Neural cell (in vitro differentiated cells): Measurements from ENCODE around the gene SLC35B2. TPM values are rescaled to one million over a fixed set of nuclear protein-coding genes. Genes with fewer than 3 reads are reported as not detected.

Experiments used
- H2AFZ ChIP-seq: fragments of 200-600, 300-800 bp; sonication (generic), shearing (Covaris generic); 2 replicates; pipeline ENCODE4 v1.6.0; 2014; ENCODE audit warnings: low read depth, mild to moderate bottlenecking, antibody characterized with exemption, low read length, moderate library complexity
- H3F3A ChIP-seq: fragments of 200-600 bp; shearing (Covaris generic); 2 replicates; pipeline ENCODE4 v1.6.1; 2016; ENCODE audit warnings: mild to moderate bottlenecking, moderate library complexity, mixed read lengths, antibody characterized with exemption, low read length; ENCODE audit not compliant: insufficient read depth, poor library complexity, severe bottlenecking
- H3K27ac ChIP-seq: fragments of 200-600, 300-800 bp; sonication (generic), shearing (Covaris generic); 2 replicates; pipeline ENCODE4 v1.5.1; 2014; ENCODE audit warnings: mild to moderate bottlenecking, low read length, moderate library complexity
- H3K27me3 ChIP-seq: fragments of 300-800, 200-600 bp; sonication (generic), shearing (Covaris generic); 2 replicates; pipeline ENCODE4 v1.6.0; 2014; ENCODE audit warnings: mild to moderate bottlenecking, low read depth, low read length, moderate library complexity; ENCODE audit not compliant: insufficient read depth
- H3K36me3 ChIP-seq: fragments of 300-800, 200-600 bp; sonication (generic), shearing (Covaris generic); 2 replicates; pipeline ENCODE4 v1.5.1; 2014; ENCODE audit warnings: mild to moderate bottlenecking, antibody characterized with exemption, low read length, moderate library complexity; ENCODE audit not compliant: insufficient read depth
- H3K4me2 ChIP-seq: fragments of 300-800, 200-600 bp; sonication (generic), shearing (Covaris generic); 2 replicates; pipeline ENCODE4 v1.6.0; 2014; ENCODE audit warnings: mild to moderate bottlenecking, low read length
- H3K4me3 ChIP-seq: fragments of 300-800, 200-600 bp; sonication (generic), shearing (Covaris generic); 2 replicates; pipeline ENCODE4 v1.5.1; 2014; ENCODE audit warnings: mild to moderate bottlenecking, low read length, moderate library complexity
- H3K79me2 ChIP-seq: fragments of 200-600 bp; shearing (Covaris generic); replicated peaks from 2 replicates; pipeline ENCODE4 v1.6.0; 2014; ENCODE audit warnings: mild to moderate bottlenecking, low read length, moderate library complexity; ENCODE audit not compliant: insufficient read depth
- H3K9ac ChIP-seq: fragments of 300-800, 200-600 bp; sonication (generic), shearing (Covaris generic); 2 replicates; pipeline ENCODE4 v1.6.1; 2016; ENCODE audit warnings: mild to moderate bottlenecking, low read length, mixed read lengths
- H3K9me2 ChIP-seq: fragments of 200-600 bp; shearing (Covaris generic); 2 replicates; pipeline ENCODE4 v1.6.1; 2016; ENCODE audit warnings: mild to moderate bottlenecking, low read length, mixed read lengths; ENCODE audit not compliant: insufficient read depth
- H3K9me3 ChIP-seq: fragments of 200-600, 300-800 bp; sonication (generic), shearing (Covaris generic); 2 replicates; pipeline ENCODE4 v1.6.1; 2016; ENCODE audit warnings: mild to moderate bottlenecking, mixed run types, low read length, moderate library complexity, mixed read lengths
- H4K20me1 ChIP-seq: fragments of 200-600 bp; shearing (Covaris generic); 2 replicates; pipeline ENCODE4 v1.6.1; 2016; ENCODE audit warnings: mild to moderate bottlenecking, mixed run types; ENCODE audit not compliant: insufficient read depth
- EP300 ChIP-seq: fragments of 450-650 bp; conservative IDR thresholded peaks from 2 replicates; pipeline ENCODE4 v1.6.1; 2014; ENCODE audit warnings: antibody characterized with exemption, mild to moderate bottlenecking, moderate library complexity; ENCODE audit not compliant: poor library complexity, severe bottlenecking
- EZH2 ChIP-seq: fragments of 200-600, 300-800 bp; shearing (Covaris generic), sonication (generic); IDR thresholded peaks from 2 replicates; pipeline ENCODE4 v1.6.1; 2014; ENCODE audit warnings: antibody characterized with exemption, low read length, borderline replicate concordance, mild to moderate bottlenecking; ENCODE audit not compliant: insufficient read depth, poor library complexity, severe bottlenecking
- MXI1 ChIP-seq: fragments of 450-650 bp; conservative IDR thresholded peaks from 2 replicates; pipeline ENCODE4 v1.6.1; 2014; ENCODE audit warnings: antibody characterized with exemption, mild to moderate bottlenecking; ENCODE audit not compliant: poor library complexity, severe bottlenecking
- POLR2AphosphoS5 ChIP-seq: IDR thresholded peaks from 2 replicates; pipeline ENCODE4 v1.6.1; 2012
- RAD21 ChIP-seq: fragments of 450-650 bp; conservative IDR thresholded peaks from 2 replicates; pipeline ENCODE4 v1.6.1; 2014; ENCODE audit warnings: antibody characterized with exemption, mild to moderate bottlenecking, moderate library complexity
- SMC3 ChIP-seq: fragments of 450-650 bp; conservative IDR thresholded peaks from 2 replicates; pipeline ENCODE4 v1.6.1; 2014; ENCODE audit warnings: antibody characterized with exemption, mild to moderate bottlenecking, moderate library complexity; ENCODE audit not compliant: poor library complexity
- TAF1 ChIP-seq: IDR thresholded peaks from 2 replicates; pipeline ENCODE4 v1.6.1; 2012; ENCODE audit warnings: low read depth
- polyA plus RNA-seq: library from polyadenylated mRNA; depleted of rRNA; stranded (reverse); fragments of >200 nt; gene quantifications from 2 replicates; pipeline ENCODE4 v1.2.3, GENCODE V29; 2014
- TF ChIP-seq, protein P1 (sequence below): IDR thresholded peaks from 2 replicates; pipeline ENCODE4 v1.6.1; 2012; ENCODE audit warnings: borderline replicate concordance
- TF ChIP-seq, protein P2 (sequence below): fragments of 450-650 bp; IDR thresholded peaks from 2 replicates; pipeline ENCODE4 v1.5.1; 2014; ENCODE audit warnings: antibody characterized with exemption, mild to moderate bottlenecking, moderate library complexity; ENCODE audit not compliant: poor library complexity, severe bottlenecking

Gene SLC35B2
- polyA plus RNA-seq, 1 donor from 2014 or later: 44.5 TPM

DNA sequence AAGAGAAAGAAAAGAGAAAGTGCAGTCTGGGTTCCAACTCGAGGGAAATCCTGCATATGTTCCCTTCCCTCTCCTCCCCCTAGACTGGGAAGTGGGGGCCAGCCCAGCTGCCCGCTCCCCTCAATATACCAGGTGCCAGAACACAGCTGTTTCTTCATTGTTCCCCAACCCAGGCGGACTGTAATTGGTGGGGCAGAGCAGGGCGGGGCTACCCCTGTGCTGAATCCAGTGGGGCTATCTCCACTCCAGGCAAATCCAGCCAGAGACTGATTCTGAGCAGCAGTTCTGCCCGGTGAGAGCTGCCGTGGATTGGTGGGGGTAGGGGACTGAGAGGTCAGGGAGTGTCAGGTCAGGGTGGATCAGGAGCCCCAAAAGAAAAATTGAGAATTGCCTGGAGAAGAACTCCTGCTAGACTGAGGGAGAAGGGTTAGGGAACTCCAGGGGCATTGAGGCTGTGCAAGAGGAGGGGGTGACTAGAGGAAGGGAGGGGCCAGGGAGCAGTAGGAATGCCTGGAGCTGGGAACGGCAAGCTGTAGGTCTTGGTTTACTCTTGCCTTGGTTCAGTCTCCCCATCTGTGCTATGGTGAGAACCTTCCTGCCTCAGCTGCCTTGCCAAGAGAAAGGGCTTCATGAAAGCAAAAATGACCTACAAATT lies 40.5 kb downstream of the SLC35B2 start, which contains the start of gene MYMX:
Gene MYMX, plus strand, starts transcription at position 250 of the 655 bp plus-strand sequence. CDS start 546 bp downstream, outside the sequence.
- H3F3A ChIP-seq: no peaks in the 10 kb centered on the region
- H3K9me2 ChIP-seq: no peaks in the 10 kb centered on the region
- H3K9me3 ChIP-seq: no peaks in the 10 kb centered on the region
- no peak within 1 kb of the TSS for H3K4me2 ChIP-seq
- H3K27ac ChIP-seq: no peak within 1 kb of the TSS
- no peak within 1 kb of the TSS for H2AFZ ChIP-seq
- H3K27me3 ChIP-seq: peaks cover 4% of the 10 kb centered on the region
- no peak within 1 kb of the TSS for H3K9ac ChIP-seq
- H3K79me2 ChIP-seq: no peaks in the 10 kb centered on the region
- TF ChIP-seq TAF1: no peak
- TF ChIP-seq EZH2: no peak
- TF ChIP-seq, protein P1, sequence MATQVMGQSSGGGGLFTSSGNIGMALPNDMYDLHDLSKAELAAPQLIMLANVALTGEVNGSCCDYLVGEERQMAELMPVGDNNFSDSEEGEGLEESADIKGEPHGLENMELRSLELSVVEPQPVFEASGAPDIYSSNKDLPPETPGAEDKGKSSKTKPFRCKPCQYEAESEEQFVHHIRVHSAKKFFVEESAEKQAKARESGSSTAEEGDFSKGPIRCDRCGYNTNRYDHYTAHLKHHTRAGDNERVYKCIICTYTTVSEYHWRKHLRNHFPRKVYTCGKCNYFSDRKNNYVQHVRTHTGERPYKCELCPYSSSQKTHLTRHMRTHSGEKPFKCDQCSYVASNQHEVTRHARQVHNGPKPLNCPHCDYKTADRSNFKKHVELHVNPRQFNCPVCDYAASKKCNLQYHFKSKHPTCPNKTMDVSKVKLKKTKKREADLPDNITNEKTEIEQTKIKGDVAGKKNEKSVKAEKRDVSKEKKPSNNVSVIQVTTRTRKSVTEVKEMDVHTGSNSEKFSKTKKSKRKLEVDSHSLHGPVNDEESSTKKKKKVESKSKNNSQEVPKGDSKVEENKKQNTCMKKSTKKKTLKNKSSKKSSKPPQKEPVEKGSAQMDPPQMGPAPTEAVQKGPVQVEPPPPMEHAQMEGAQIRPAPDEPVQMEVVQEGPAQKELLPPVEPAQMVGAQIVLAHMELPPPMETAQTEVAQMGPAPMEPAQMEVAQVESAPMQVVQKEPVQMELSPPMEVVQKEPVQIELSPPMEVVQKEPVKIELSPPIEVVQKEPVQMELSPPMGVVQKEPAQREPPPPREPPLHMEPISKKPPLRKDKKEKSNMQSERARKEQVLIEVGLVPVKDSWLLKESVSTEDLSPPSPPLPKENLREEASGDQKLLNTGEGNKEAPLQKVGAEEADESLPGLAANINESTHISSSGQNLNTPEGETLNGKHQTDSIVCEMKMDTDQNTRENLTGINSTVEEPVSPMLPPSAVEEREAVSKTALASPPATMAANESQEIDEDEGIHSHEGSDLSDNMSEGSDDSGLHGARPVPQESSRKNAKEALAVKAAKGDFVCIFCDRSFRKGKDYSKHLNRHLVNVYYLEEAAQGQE: no peak
- no peak for TF ChIP-seq RAD21
- TF ChIP-seq MXI1: no peak
- no peak for TF ChIP-seq POLR2AphosphoS5
- TF ChIP-seq, protein P2, sequence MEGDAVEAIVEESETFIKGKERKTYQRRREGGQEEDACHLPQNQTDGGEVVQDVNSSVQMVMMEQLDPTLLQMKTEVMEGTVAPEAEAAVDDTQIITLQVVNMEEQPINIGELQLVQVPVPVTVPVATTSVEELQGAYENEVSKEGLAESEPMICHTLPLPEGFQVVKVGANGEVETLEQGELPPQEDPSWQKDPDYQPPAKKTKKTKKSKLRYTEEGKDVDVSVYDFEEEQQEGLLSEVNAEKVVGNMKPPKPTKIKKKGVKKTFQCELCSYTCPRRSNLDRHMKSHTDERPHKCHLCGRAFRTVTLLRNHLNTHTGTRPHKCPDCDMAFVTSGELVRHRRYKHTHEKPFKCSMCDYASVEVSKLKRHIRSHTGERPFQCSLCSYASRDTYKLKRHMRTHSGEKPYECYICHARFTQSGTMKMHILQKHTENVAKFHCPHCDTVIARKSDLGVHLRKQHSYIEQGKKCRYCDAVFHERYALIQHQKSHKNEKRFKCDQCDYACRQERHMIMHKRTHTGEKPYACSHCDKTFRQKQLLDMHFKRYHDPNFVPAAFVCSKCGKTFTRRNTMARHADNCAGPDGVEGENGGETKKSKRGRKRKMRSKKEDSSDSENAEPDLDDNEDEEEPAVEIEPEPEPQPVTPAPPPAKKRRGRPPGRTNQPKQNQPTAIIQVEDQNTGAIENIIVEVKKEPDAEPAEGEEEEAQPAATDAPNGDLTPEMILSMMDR: no peak
- TF ChIP-seq EP300: no peak
- TF ChIP-seq SMC3: no peak
- H3K36me3 ChIP-seq: no peaks in the 10 kb centered on the region
- H3K4me3 ChIP-seq: no peak within 1 kb of the TSS
- no peaks in the 10 kb centered on the region for H4K20me1 ChIP-seq

DNA sequence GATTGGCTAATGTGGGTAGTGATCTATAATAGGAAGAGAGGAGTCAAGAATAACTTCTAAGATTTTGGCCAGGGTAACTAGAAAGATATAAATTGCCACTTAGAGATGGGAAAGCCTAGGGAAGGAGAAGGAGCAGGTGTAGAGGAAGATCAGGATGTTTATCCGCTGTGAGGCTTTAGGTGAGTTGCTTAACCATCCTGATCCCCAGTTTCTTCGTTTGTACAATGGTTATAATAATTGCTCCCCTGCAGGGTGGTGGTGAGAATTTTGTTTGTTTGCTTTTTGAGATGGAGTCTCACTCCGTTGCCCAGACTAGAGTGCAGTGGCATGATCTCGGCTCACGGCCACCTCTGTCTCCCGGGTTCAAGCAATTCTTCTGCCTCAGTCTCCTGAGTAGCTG lies 43.0 kb downstream of the SLC35B2 start:
- Histone ChIP-seq H3K4me2 (no peak overlapping the region), H3K36me3 (no peaks in the 10 kb centered on the region), H3K27me3 (peaks cover 3% of the 10 kb centered on the region), H2AFZ (no peak overlapping the region), H3K9ac (no peak overlapping the region), H3K4me3 (no peak overlapping the region), H3K79me2 (no peaks in the 10 kb centered on the region), H3K9me2 (no peaks in the 10 kb centered on the region), H3K9me3 (no peaks in the 10 kb centered on the region), H3K27ac (no peak overlapping the region), H4K20me1 (no peaks in the 10 kb centered on the region), H3F3A (no peaks in the 10 kb centered on the region)
- TF ChIP-seq TAF1: no peak
- no peak for TF ChIP-seq POLR2AphosphoS5
- TF ChIP-seq EZH2: no peak
- no peak for TF ChIP-seq RAD21
- no peak for TF ChIP-seq MXI1
- TF ChIP-seq, protein P2: no peak
- no peak for TF ChIP-seq EP300
- TF ChIP-seq SMC3: no peak
- TF ChIP-seq, protein P1: no peak
